Gastroesophageal sphincter (tissue), 2 donors: ENCODE results near the gene MTFP1.

Experiments used
- POLR2A ChIP-seq, 2 donors: fragments of 450-650 bp; IDR thresholded peaks; one replicate each; pipeline ENCODE4 v1.6.1; 2017; ENCODE audit warnings: antibody characterized with exemption in 2 of 2, mild to moderate bottlenecking in 2 of 2, moderate library complexity in 1 of 2
- POLR2AphosphoS5 ChIP-seq: sonication (generic); formaldehyde crosslinking; IDR thresholded peaks from one replicate; pipeline ENCODE4 v1.6.1; 2017; ENCODE audit warnings: antibody characterized with exemption

DNA sequence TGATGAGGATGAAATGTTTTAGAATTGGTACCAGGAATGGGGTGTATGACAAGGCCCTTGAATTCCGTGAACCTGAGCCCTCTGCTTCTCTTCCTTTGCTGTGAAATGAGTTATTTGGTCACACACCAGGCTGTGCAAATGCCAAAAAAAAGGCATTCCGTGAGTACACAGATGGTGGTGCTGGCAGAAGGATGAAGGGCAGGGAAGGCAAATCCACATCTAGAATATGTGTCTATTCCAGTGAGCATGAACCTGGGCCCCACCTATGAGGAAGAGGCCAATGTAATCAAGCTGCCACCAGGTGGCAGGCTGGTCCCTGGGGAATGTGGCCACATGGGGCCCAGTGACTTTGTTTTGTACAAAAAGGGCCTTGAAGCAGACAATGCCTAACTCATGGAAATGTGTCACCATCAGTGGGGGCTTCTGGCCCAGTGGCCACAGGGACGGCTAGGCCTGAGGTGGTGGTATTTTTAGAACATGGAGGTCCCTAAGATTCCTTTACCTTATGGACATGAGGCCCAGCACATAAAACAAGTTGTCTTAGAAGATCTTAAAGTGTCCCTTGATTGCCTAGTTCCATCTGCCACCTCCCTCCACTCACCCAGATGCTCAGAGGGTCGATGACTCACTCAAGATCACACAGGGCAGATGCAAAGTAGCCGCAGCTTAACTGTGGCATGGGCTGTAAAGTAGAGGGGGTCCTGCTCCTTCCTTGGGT is 34.4 kb upstream of the MTFP1 start:
- no peak for TF ChIP-seq POLR2A (IDR thresholded peaks at IDR 0.05)
- no peak for TF ChIP-seq POLR2AphosphoS5
